Chondrocyte (in vitro differentiated cells): ENCODE results near the gene PDE4D. TPM values are rescaled to one million over a fixed set of nuclear protein-coding genes. Genes with fewer than 3 reads are reported as not detected.

Source experiments
- DNase-seq: peaks from one replicate; pipeline ENCODE4 v3.0.0; 2021; ENCODE audit warnings: mixed read lengths, low spot score
- H3K27ac Mint-ChIP-seq: one replicate; pipeline ENCODE4 v1.8.0; 2021; ENCODE audit warnings: mild to moderate bottlenecking, moderate library complexity, mixed read lengths; ENCODE audit not compliant: unreplicated experiment
- H3K27me3 Mint-ChIP-seq: 2 replicates; pipeline ENCODE4 v1.8.0; 2021; ENCODE audit warnings: low read depth, mixed read lengths
- H3K36me3 Mint-ChIP-seq: 2 replicates; pipeline ENCODE4 v1.8.0; 2021; ENCODE audit warnings: low read depth, mixed read lengths
- H3K4me1 Mint-ChIP-seq: 2 replicates; pipeline ENCODE4 v1.8.0; 2021; ENCODE audit warnings: low read depth, mild to moderate bottlenecking, mixed read lengths
- H3K4me3 Mint-ChIP-seq: one replicate; pipeline ENCODE4 v1.8.0; 2021; ENCODE audit warnings: mild to moderate bottlenecking, moderate library complexity, mixed read lengths; ENCODE audit not compliant: unreplicated experiment
- H3K9me3 Mint-ChIP-seq: 2 replicates; pipeline ENCODE4 v1.8.0; 2021; ENCODE audit warnings: low read depth, mixed read lengths
- CTCF ChIP-seq: fragments of 200-600 bp; sonication (generic); IDR thresholded peaks from 2 replicates; pipeline ENCODE4 v1.5.0; 2021; ENCODE audit warnings: antibody characterized with exemption, mild to moderate bottlenecking, moderate library complexity
- total RNA-seq: library from RNA; stranded (reverse); gene quantifications from 3 replicates; pipeline ENCODE4 v1.2.1, GENCODE V29; 2021

PDE4D gene
- total RNA-seq, 1 donor from 2014 or later = 21.1 TPM

- Mint-ChIP-seq H3K36me3 (peaks cover 9% of the 10 kb centered on the region), H3K9me3 (no peaks in the 10 kb centered on the region), H3K4me3 (no peak overlapping the region), H3K27ac (no peak overlapping the region), H3K27me3 (no peaks in the 10 kb centered on the region), H3K4me1 (peaks cover 12% of the 10 kb centered on the region)
- DNase-seq = no peak
- TF ChIP-seq CTCF = no peak
Measured at GRCh38 chr5:58988938-58989337, 904.6 kb downstream of the PDE4D start.

- Mint-ChIP-seq H3K4me3 (no peak overlapping the region), H3K27ac (no peak overlapping the region), H3K36me3 (peaks cover 11% of the 10 kb centered on the region), H3K27me3 (no peaks in the 10 kb centered on the region), H3K9me3 (no peaks in the 10 kb centered on the region), H3K4me1 (peaks cover 12% of the 10 kb centered on the region)
- DNase-seq = no peak
- no peak for TF ChIP-seq CTCF
Measured at GRCh38 chr5:58987193-58987592, 906.3 kb downstream of the PDE4D start.

GRCh38 chr5:58986281-58986680 lies 907.2 kb downstream of the PDE4D start:
- no peak for DNase-seq
- no peaks in the 10 kb centered on the region for H3K27me3 Mint-ChIP-seq
- H3K4me1 Mint-ChIP-seq = peaks cover 12% of the 10 kb centered on the region
- H3K4me3 Mint-ChIP-seq = no peak overlapping the region
- no peak for TF ChIP-seq CTCF
- H3K27ac Mint-ChIP-seq = peak overlapping the region; percentile 77
- H3K36me3 Mint-ChIP-seq = peaks cover 9% of the 10 kb centered on the region
- H3K9me3 Mint-ChIP-seq = no peaks in the 10 kb centered on the region

- Mint-ChIP-seq H3K27me3 (no peaks in the 10 kb centered on the region), H3K4me3 (no peak overlapping the region), H3K36me3 (peaks cover 9% of the 10 kb centered on the region), H3K9me3 (no peaks in the 10 kb centered on the region), H3K27ac (no peak overlapping the region), H3K4me1 (peaks cover 12% of the 10 kb centered on the region)
- no peak for TF ChIP-seq CTCF
- no peak for DNase-seq
Measured at GRCh38 chr5:58985759-58986158, 907.8 kb downstream of the PDE4D start.

- no peak overlapping the region for H3K4me3 Mint-ChIP-seq
- no peak for DNase-seq
- TF ChIP-seq CTCF = no peak
- peaks cover 12% of the 10 kb centered on the region for H3K4me1 Mint-ChIP-seq
- H3K36me3 Mint-ChIP-seq = peaks cover 9% of the 10 kb centered on the region
- H3K27me3 Mint-ChIP-seq = no peaks in the 10 kb centered on the region
- H3K27ac Mint-ChIP-seq = no peak overlapping the region
- H3K9me3 Mint-ChIP-seq = no peaks in the 10 kb centered on the region
Measured at GRCh38 chr5:58985311-58985710, 908.2 kb downstream of the PDE4D start.
